GM19328 (cell line): ENCODE data around the gene ANKFY1.

Experiments used
- ATAC-seq: cut with Tn5 transposase; IDR thresholded peaks from one replicate; pipeline ENCODE4 v1.9.1; 2021; ENCODE audit warnings: mild to moderate bottlenecking, moderate library complexity; ENCODE audit not compliant: unreplicated experiment

ANKFY1 gene

GRCh38 chr17:4185656-4186055, 78.1 kb downstream of the ANKFY1 start:
- no peak for ATAC-seq

- no peak for ATAC-seq
These were observed 79.0 kb downstream of the ANKFY1 start for GRCh38 chr17:4184811-4185210.

- ATAC-seq, result no peak
These were observed 81.7 kb downstream of the ANKFY1 start for GRCh38 chr17:4182043-4182442.

- ATAC-seq, result no peak
These were observed 83.0 kb downstream of the ANKFY1 start for GRCh38 chr17:4180791-4181190.

- no peak for ATAC-seq
These were observed 84.7 kb downstream of the ANKFY1 start for GRCh38 chr17:4179071-4179470.

GRCh38 chr17:4178651-4179050, 85.1 kb downstream of the ANKFY1 start:
- ATAC-seq, result no peak

- ATAC-seq, result no peak
These were observed 86.0 kb downstream of the ANKFY1 start for GRCh38 chr17:4177806-4178205.

GRCh38 chr17:4176808-4177472, 86.8 kb downstream of the ANKFY1 start:
- ATAC-seq, result no peak

- ATAC-seq, result no peak
These were observed 87.6 kb downstream of the ANKFY1 start for GRCh38 chr17:4175921-4176807.

GRCh38 chr17:4174556-4174955, 89.2 kb downstream of the ANKFY1 start:
- ATAC-seq, result no peak

GRCh38 chr17:4173781-4174180, 90.0 kb downstream of the ANKFY1 start:
- ATAC-seq, result no peak

GRCh38 chr17:4172356-4172755, 91.4 kb downstream of the ANKFY1 start:
- ATAC-seq, result no peak

- no peak for ATAC-seq
These were observed 93.0 kb downstream of the ANKFY1 start for GRCh38 chr17:4170639-4171280.

- no peak for ATAC-seq
These were observed 96.0 kb downstream of the ANKFY1 start for GRCh38 chr17:4167786-4168185.

GRCh38 chr17:4166419-4166818, 97.4 kb downstream of the ANKFY1 start:
- no peak for ATAC-seq

GRCh38 chr17:4165301-4166010, 98.3 kb downstream of the ANKFY1 start:
- no peak for ATAC-seq

GRCh38 chr17:4163951-4164350, 99.8 kb downstream of the ANKFY1 start:
- no peak for ATAC-seq

GRCh38 chr17:4162775-4163466, 100.9 kb downstream of the ANKFY1 start:
- no peak for ATAC-seq

GRCh38 chr17:4162321-4162720, 101.5 kb downstream of the ANKFY1 start:
- ATAC-seq, result no peak

GRCh38 chr17:4161967-4162305, 101.8 kb downstream of the ANKFY1 start:
- no peak for ATAC-seq
